HEK293 (cell line): ENCODE results near the gene DCST1.

Source experiments
- BCL11A ChIP-seq: fragments of 450-650 bp; formaldehyde crosslinking; IDR thresholded peaks from 2 replicates; pipeline ENCODE4 v1.5.1; 2016; ENCODE audit warnings: low read depth, missing biosample characterization, missing genetic modification characterization
- BCL6B ChIP-seq: fragments of 450-650 bp; formaldehyde crosslinking; IDR thresholded peaks from 2 replicates; pipeline ENCODE4 v1.5.1; 2017; ENCODE audit warnings: missing biosample characterization, missing genetic modification characterization
- EGR2 ChIP-seq: fragments of 450-650 bp; formaldehyde crosslinking; IDR thresholded peaks from 2 replicates; pipeline ENCODE4 v1.5.1; 2016; ENCODE audit warnings: low read depth, missing biosample characterization, missing genetic modification characterization
- GLIS1 ChIP-seq: fragments of 450-650 bp; formaldehyde crosslinking; IDR thresholded peaks from 2 replicates; pipeline ENCODE4 v1.5.1; 2016; ENCODE audit warnings: missing biosample characterization, missing genetic modification characterization
- INSM2 ChIP-seq: fragments of 450-650 bp; formaldehyde crosslinking; IDR thresholded peaks from 2 replicates; pipeline ENCODE4 v1.5.1; 2016; ENCODE audit warnings: missing biosample characterization, missing genetic modification characterization
- KLF9 ChIP-seq: fragments of 450-650 bp; formaldehyde crosslinking; IDR thresholded peaks from 2 replicates; pipeline ENCODE4 v1.5.1; 2016; ENCODE audit warnings: missing biosample characterization, missing genetic modification characterization, low read depth
- OVOL3 ChIP-seq: fragments of 450-650 bp; formaldehyde crosslinking; IDR thresholded peaks from 2 replicates; pipeline ENCODE4 v1.5.1; 2016; ENCODE audit warnings: missing biosample characterization, missing genetic modification characterization
- SP3 ChIP-seq: fragments of 450-650 bp; formaldehyde crosslinking; IDR thresholded peaks from 2 replicates; pipeline ENCODE4 v1.5.1; 2016; ENCODE audit warnings: missing biosample characterization, missing genetic modification characterization
- ZBTB21 ChIP-seq: fragments of 450-650 bp; formaldehyde crosslinking; IDR thresholded peaks from 2 replicates; pipeline ENCODE4 v1.5.1; 2017; ENCODE audit warnings: missing biosample characterization, missing genetic modification characterization
- ZEB2 ChIP-seq: fragments of 450-650 bp; formaldehyde crosslinking; IDR thresholded peaks from 2 replicates; pipeline ENCODE4 v1.5.1; 2016; ENCODE audit warnings: missing biosample characterization, missing genetic modification characterization
- ZNF10 ChIP-seq: fragments of 450-650 bp; formaldehyde crosslinking; IDR thresholded peaks from 2 replicates; pipeline ENCODE4 v1.5.1; 2017; ENCODE audit warnings: missing biosample characterization, missing genetic modification characterization
- ZNF214 ChIP-seq: fragments of 450-650 bp; formaldehyde crosslinking; IDR thresholded peaks from 2 replicates; pipeline ENCODE4 v1.5.1; 2017; ENCODE audit warnings: missing biosample characterization, mild to moderate bottlenecking, missing genetic modification characterization, borderline replicate concordance
- ZNF221 ChIP-seq: fragments of 450-650 bp; formaldehyde crosslinking; IDR thresholded peaks from 2 replicates; pipeline ENCODE4 v1.5.1; 2017; ENCODE audit warnings: missing biosample characterization, missing genetic modification characterization, borderline replicate concordance
- ZNF280D ChIP-seq: fragments of 450-650 bp; formaldehyde crosslinking; IDR thresholded peaks from 2 replicates; pipeline ENCODE4 v1.5.1; 2016; ENCODE audit warnings: missing biosample characterization, missing genetic modification characterization
- ZNF324 ChIP-seq: fragments of 450-650 bp; formaldehyde crosslinking; IDR thresholded peaks from 2 replicates; pipeline ENCODE4 v1.5.1; 2016; ENCODE audit warnings: missing biosample characterization, missing genetic modification characterization
- ZNF394 ChIP-seq: fragments of 450-650 bp; formaldehyde crosslinking; IDR thresholded peaks from 2 replicates; pipeline ENCODE4 v1.5.1; 2016; ENCODE audit warnings: missing biosample characterization, missing genetic modification characterization, mild to moderate bottlenecking, moderate library complexity, borderline replicate concordance
- ZNF404 ChIP-seq: fragments of 450-650 bp; formaldehyde crosslinking; IDR thresholded peaks from 2 replicates; pipeline ENCODE4 v1.5.1; 2017; ENCODE audit warnings: missing biosample characterization, missing genetic modification characterization
- ZNF530 ChIP-seq: fragments of 450-650 bp; formaldehyde crosslinking; IDR thresholded peaks from 2 replicates; pipeline ENCODE4 v1.5.1; 2016; ENCODE audit warnings: low read depth, missing biosample characterization, missing genetic modification characterization
- ZNF548 ChIP-seq: fragments of 450-650 bp; formaldehyde crosslinking; IDR thresholded peaks from 2 replicates; pipeline ENCODE4 v1.5.1; 2016; ENCODE audit warnings: missing biosample characterization, missing genetic modification characterization
- ZNF561 ChIP-seq: fragments of 450-650 bp; IDR thresholded peaks from 2 replicates; pipeline ENCODE4 v1.5.1; 2018; ENCODE audit warnings: missing biosample characterization, missing genetic modification characterization, borderline replicate concordance
- ZNF600 ChIP-seq: fragments of 450-650 bp; formaldehyde crosslinking; IDR thresholded peaks from 2 replicates; pipeline ENCODE4 v1.5.1; 2016; ENCODE audit warnings: missing biosample characterization, missing genetic modification characterization
- ZNF660 ChIP-seq: fragments of 450-650 bp; IDR thresholded peaks from 2 replicates; pipeline ENCODE4 v1.5.1; 2018; ENCODE audit warnings: missing biosample characterization, mild to moderate bottlenecking, missing genetic modification characterization
- ZNF830 ChIP-seq: fragments of 450-650 bp; IDR thresholded peaks from 2 replicates; pipeline ENCODE4 v1.5.0; 2018; ENCODE audit warnings: missing biosample characterization, missing genetic modification characterization, low read depth, mild to moderate bottlenecking, moderate library complexity
- ZSCAN5A ChIP-seq: fragments of 450-650 bp; formaldehyde crosslinking; IDR thresholded peaks from 2 replicates; pipeline ENCODE4 v1.5.1; 2016; ENCODE audit warnings: missing biosample characterization, missing genetic modification characterization
- TF ChIP-seq, protein P1 (sequence below): fragments of 450-650 bp; formaldehyde crosslinking; IDR thresholded peaks from 2 replicates; pipeline ENCODE4 v1.5.1; 2016; ENCODE audit warnings: missing biosample characterization, missing genetic modification characterization, borderline replicate concordance
- TF ChIP-seq, protein P2 (sequence below): fragments of 450-650 bp; formaldehyde crosslinking; IDR thresholded peaks from 2 replicates; pipeline ENCODE4 v1.5.1; 2016; ENCODE audit warnings: missing biosample characterization, missing genetic modification characterization

DCST1 gene

GRCh38 chr1:155044812-155045657 is 11.4 kb downstream of the DCST1 start (continued):
- TF ChIP-seq ZBTB21 (tag by site-specific recombination) (0 out of 2 replicates have a peak, but pooled peaks have one; percentile 27), ZNF660 (no peak), INSM2 (tag by site-specific recombination) (no peak), ZNF324 (tag by site-specific recombination) (no peak), ZNF548 (no peak), ZNF10 (no peak), GLIS1 (tag by site-specific recombination) (no peak), ZEB2 (tag by site-specific recombination) (no peak; the same call in 1 of the 2 replicates), OVOL3 (no peak), EGR2 (no peak), ZNF214 (tag by site-specific recombination) (no peak), BCL6B (no peak), ZNF830 (tag by site-specific recombination) (no peak), KLF9 (tag by site-specific recombination) (no peak), ZNF394 (tag by site-specific recombination) (peak; percentile 68; the same call in 1 of the 2 replicates), ZNF561 (tag by site-specific recombination) (no peak), ZNF221 (tag by site-specific recombination) (no peak), SP3 (tag by site-specific recombination) (no peak), ZNF404 (tag by site-specific recombination) (no peak), ZSCAN5A (tag by site-specific recombination) (no peak), ZNF530 (tag by site-specific recombination) (no peak), BCL11A (no peak), ZNF280D (tag by site-specific recombination) (no peak), ZNF600 (tag by site-specific recombination) (peak; percentile 69; the same call in 1 of the 2 replicates)
- TF ChIP-seq, protein P1, sequence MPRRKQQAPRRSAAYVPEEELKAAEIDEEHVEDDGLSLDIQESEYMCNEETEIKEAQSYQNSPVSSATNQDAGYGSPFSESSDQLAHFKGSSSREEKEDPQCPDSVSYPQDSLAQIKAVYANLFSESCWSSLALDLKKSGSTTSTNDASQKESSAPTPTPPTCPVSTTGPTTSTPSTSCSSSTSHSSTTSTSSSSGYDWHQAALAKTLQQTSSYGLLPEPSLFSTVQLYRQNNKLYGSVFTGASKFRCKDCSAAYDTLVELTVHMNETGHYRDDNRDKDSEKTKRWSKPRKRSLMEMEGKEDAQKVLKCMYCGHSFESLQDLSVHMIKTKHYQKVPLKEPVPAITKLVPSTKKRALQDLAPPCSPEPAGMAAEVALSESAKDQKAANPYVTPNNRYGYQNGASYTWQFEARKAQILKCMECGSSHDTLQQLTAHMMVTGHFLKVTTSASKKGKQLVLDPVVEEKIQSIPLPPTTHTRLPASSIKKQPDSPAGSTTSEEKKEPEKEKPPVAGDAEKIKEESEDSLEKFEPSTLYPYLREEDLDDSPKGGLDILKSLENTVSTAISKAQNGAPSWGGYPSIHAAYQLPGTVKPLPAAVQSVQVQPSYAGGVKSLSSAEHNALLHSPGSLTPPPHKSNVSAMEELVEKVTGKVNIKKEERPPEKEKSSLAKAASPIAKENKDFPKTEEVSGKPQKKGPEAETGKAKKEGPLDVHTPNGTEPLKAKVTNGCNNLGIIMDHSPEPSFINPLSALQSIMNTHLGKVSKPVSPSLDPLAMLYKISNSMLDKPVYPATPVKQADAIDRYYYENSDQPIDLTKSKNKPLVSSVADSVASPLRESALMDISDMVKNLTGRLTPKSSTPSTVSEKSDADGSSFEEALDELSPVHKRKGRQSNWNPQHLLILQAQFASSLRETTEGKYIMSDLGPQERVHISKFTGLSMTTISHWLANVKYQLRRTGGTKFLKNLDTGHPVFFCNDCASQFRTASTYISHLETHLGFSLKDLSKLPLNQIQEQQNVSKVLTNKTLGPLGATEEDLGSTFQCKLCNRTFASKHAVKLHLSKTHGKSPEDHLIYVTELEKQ (tag by site-specific recombination): no peak
- TF ChIP-seq, protein P2, sequence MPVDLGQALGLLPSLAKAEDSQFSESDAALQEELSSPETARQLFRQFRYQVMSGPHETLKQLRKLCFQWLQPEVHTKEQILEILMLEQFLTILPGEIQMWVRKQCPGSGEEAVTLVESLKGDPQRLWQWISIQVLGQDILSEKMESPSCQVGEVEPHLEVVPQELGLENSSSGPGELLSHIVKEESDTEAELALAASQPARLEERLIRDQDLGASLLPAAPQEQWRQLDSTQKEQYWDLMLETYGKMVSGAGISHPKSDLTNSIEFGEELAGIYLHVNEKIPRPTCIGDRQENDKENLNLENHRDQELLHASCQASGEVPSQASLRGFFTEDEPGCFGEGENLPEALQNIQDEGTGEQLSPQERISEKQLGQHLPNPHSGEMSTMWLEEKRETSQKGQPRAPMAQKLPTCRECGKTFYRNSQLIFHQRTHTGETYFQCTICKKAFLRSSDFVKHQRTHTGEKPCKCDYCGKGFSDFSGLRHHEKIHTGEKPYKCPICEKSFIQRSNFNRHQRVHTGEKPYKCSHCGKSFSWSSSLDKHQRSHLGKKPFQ (tag by site-specific recombination): no peak
